Esophagus muscularis mucosa (tissue), 4 donors: ENCODE results near the gene TGFB1I1.

Experiments used
- CTCF ChIP-seq, 3 experiments: fragments of 200-600 bp in 2 of 3; fragments of 450-650 bp in 1 of 3; sonication (generic) in 2 of 3; IDR thresholded peaks; one replicate each; pipeline ENCODE4 v1.5.1; 2017 to 2019; ENCODE audit warnings: antibody characterized with exemption in 3 of 3, mild to moderate bottlenecking in 2 of 3, moderate library complexity in 1 of 3
- EP300 ChIP-seq: sonication (generic); formaldehyde crosslinking; IDR thresholded peaks from one replicate; pipeline ENCODE4 v1.6.1; 2017; ENCODE audit warnings: antibody characterized with exemption
- POLR2A ChIP-seq: fragments of 450-650 bp; IDR thresholded peaks from one replicate; pipeline ENCODE4 v1.6.1; 2017; ENCODE audit warnings: antibody characterized with exemption, moderate library complexity, mild to moderate bottlenecking, low read depth

GRCh38 chr16:31456988-31457360 is 15.0 kb upstream of the TGFB1I1 start:
- no peak for TF ChIP-seq CTCF (IDR thresholded peaks at IDR 0.05)
- TF ChIP-seq EP300: no peak
- no peak for TF ChIP-seq POLR2A
